ENCODE results near the gene OAS2. TPM values are rescaled to one million over a fixed set of nuclear protein-coding genes. Genes with fewer than 3 reads are reported as not detected.

OAS2 gene
- total RNA-seq, 1 donor: 2.0 TPM

- no peak overlapping the region for H3K4me3 ChIP-seq (ENCODE audit: low read depth, low read length)
- DNase-seq (ENCODE audit: low read depth): no peak
- TF ChIP-seq CTCF (IDR thresholded peaks at IDR 0.05; ENCODE audit: insufficient read depth, low read length): no peak
These were observed 14.2 kb upstream of the OAS2 start for GRCh38 chr12:112964067-112964670.

DNA sequence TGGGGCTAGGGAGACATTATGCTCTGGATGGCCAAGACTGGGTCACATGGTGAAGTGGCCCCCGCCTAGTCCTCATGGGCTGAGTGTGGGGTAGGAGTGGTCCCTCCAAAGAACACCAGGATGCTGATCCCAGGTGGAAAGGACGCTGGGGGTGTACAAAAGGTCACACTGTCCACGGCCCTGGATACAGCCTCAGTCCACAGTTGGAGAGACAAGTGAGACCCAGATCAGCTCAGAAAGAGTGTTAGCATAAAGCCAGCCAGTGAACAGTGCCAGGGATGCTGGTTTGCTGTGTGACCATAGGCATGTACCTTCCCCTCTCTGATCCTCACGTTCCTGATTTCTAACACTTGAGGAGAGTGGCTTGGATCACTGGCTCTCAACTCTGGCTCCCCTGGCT, 13.4 kb upstream of the OAS2 start:
- no peak overlapping the region for H3K4me3 ChIP-seq (ENCODE audit: low read depth, low read length)
- no peak for DNase-seq (ENCODE audit: low read depth)
- TF ChIP-seq CTCF (IDR thresholded peaks at IDR 0.05; ENCODE audit: insufficient read depth, low read length): no peak

- DNase-seq (ENCODE audit: low read depth): no peak
- no peak for TF ChIP-seq CTCF (IDR thresholded peaks at IDR 0.05; ENCODE audit: insufficient read depth, low read length)
- H3K4me3 ChIP-seq (ENCODE audit: low read depth, low read length): no peak overlapping the region
These were observed 12.7 kb upstream of the OAS2 start for GRCh38 chr12:112965643-112966042.

DNA sequence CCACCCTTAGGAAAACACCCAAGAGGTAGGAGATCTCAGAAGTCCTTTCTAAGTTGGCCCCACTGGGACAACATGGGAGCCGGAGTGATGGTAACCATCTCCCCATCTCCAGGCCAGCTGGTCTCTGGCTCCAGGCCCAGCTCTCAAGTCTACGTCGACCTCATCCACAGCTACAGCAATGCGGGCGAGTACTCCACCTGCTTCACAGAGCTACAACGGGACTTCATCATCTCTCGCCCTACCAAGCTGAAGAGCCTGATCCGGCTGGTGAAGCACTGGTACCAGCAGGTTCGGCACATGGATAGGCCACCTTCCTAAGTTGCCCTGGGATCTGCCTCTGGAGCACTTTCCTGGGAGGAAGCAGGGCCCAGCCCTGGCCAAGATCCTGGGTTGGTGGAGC, 11.0 kb upstream of the OAS2 start:
- H3K4me3 ChIP-seq (ENCODE audit: low read depth, low read length): no peak overlapping the region
- TF ChIP-seq CTCF (IDR thresholded peaks at IDR 0.05; ENCODE audit: insufficient read depth, low read length): no peak
- no peak for DNase-seq (ENCODE audit: low read depth)

GRCh38 chr12:112967858-112968257, 10.5 kb upstream of the OAS2 start:
- DNase-seq (ENCODE audit: low read depth): no peak
- H3K4me3 ChIP-seq (ENCODE audit: low read depth, low read length): no peak overlapping the region
- no peak for TF ChIP-seq CTCF (IDR thresholded peaks at IDR 0.05; ENCODE audit: insufficient read depth, low read length)

DNA sequence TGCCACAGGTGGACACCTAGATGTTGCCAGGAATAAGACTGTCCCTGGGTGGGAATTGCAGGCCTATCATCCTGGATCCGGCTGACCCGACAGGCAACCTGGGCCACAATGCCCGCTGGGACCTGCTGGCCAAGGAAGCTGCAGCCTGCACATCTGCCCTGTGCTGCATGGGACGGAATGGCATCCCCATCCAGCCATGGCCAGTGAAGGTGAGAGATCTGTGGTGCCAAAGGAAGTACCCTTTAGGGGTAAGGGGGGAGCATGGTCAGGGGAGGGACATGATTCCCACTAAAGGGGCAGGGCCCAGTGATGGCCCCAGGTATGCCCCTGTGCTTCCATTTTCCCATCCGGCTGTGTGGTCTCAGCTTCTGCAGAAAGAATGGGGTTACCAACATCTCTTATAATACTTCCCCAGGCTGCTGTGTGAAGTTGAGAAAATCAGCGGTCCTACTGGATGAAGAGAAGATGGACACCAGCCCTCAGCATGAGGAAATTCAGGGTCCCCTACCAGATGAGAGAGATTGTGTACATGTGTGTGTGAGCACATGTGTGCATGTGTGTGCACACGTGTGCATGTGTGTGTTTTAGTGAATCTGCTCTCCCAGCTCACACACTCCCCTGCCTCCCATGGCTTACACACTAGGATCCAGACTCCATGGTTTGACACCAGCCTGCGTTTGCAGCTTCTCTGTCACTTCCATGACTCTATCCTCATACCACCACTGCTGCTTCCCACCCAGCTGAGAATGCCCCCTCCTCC, 8.6 kb upstream of the OAS2 start:
- TF ChIP-seq CTCF (IDR thresholded peaks at IDR 0.05; ENCODE audit: insufficient read depth, low read length): no peak
- no peak overlapping the region for H3K4me3 ChIP-seq (ENCODE audit: low read depth, low read length)
- no peak for DNase-seq (ENCODE audit: low read depth)
